Activated B cell treated with CpG ODN at 0.5 μM for 24 hours (primary cell): Measurements from ENCODE around the gene TSPAN9. TPM values are rescaled to one million over a fixed set of nuclear protein-coding genes. Genes with fewer than 3 reads are reported as not detected.

Experiments used
- ATAC-seq: fragments of 200-7000 bp; cut with Tn5 transposase; one replicate; pipeline ENCODE4 v1.10.0; 2021; ENCODE audit warnings: low read depth, mild to moderate bottlenecking, moderate library complexity
- CTCF ChIA-PET: fragments of 350-600 bp; sonication (Branson Sonifier 250); formaldehyde crosslinking; loops from one replicate; lab custom pipeline; 2021; ENCODE audit warnings: antibody characterized with exemption; lab: Charles Lee
- POLR2A ChIA-PET: fragments of 350-600 bp; sonication (Branson Sonifier 250); formaldehyde crosslinking; loops from one replicate; lab custom pipeline; 2021; ENCODE audit warnings: antibody characterized with exemption; lab: Charles Lee
- DNase-seq: peaks from one replicate; pipeline ENCODE4 v3.0.0; 2022
- H3K27ac Mint-ChIP-seq: one replicate; pipeline ENCODE4 v1.8.0; 2020; ENCODE audit warnings: mixed read lengths
- H3K27me3 Mint-ChIP-seq: one replicate; pipeline ENCODE4 v1.8.0; 2021; ENCODE audit warnings: mixed read lengths
- H3K36me3 Mint-ChIP-seq: one replicate; pipeline ENCODE4 v1.8.0; 2021; ENCODE audit warnings: low read depth, mixed read lengths
- H3K4me1 Mint-ChIP-seq: one replicate; pipeline ENCODE4 v1.8.0; 2021; ENCODE audit warnings: mixed read lengths
- H3K4me3 Mint-ChIP-seq: one replicate; pipeline ENCODE4 v1.8.0; 2020; ENCODE audit warnings: mild to moderate bottlenecking, mixed read lengths
- H3K9me3 Mint-ChIP-seq: one replicate; pipeline ENCODE4 v1.8.0; 2020; ENCODE audit warnings: mixed read lengths
- intact Hi-C: fragments of 100-400 bp; cut with micrococcal nuclease; formaldehyde crosslinking; loops from one replicate; pipeline ENCODE4 v1.15.1; 2024
- total RNA-seq: library from RNA; stranded (reverse); gene quantifications from 2 replicates; pipeline ENCODE4 v1.2.3, GENCODE V29; 2022
- TF ChIP-seq, protein P1 (sequence below): fragments of 200-600 bp; IDR thresholded peaks from one replicate; pipeline ENCODE4 v1.8.0; 2022; ENCODE audit warnings: antibody characterized with exemption, mild to moderate bottlenecking

TSPAN9 gene
- total RNA-seq, 1 donor from 2014 or later = 0.20 TPM

- intact Hi-C loops = loop anchor here (1.0 to 5.0 kb wide), 2 partner anchors 76 to 128 kb away; no protein-coding TSS in a partner anchor
These were observed 124.3 kb downstream of the TSPAN9 start for GRCh38 chr12:3201339-3202051.

GRCh38 chr12:3202096-3202495 lies 124.9 kb downstream of the TSPAN9 start:
- Mint-ChIP-seq H3K4me3 (no peak overlapping the region), H3K27me3 (peaks cover 57% of the 10 kb centered on the region), H3K4me1 (peaks cover 11% of the 10 kb centered on the region), H3K9me3 (no peaks in the 10 kb centered on the region), H3K36me3 (no peaks in the 10 kb centered on the region), H3K27ac (no peak overlapping the region)
- intact Hi-C loops = loop anchor here (1.0 to 5.0 kb wide), 2 partner anchors 75 to 129 kb away; no protein-coding TSS in a partner anchor
- DNase-seq (no peak), ATAC-seq (no peak)
- ChIA-PET POLR2A (no interaction called here), CTCF (interaction anchor here (1.7 kb wide), 1 partner anchor 73 kb away, joined by 8 read pairs; no protein-coding TSS in a partner anchor)
- TF ChIP-seq, protein P1, sequence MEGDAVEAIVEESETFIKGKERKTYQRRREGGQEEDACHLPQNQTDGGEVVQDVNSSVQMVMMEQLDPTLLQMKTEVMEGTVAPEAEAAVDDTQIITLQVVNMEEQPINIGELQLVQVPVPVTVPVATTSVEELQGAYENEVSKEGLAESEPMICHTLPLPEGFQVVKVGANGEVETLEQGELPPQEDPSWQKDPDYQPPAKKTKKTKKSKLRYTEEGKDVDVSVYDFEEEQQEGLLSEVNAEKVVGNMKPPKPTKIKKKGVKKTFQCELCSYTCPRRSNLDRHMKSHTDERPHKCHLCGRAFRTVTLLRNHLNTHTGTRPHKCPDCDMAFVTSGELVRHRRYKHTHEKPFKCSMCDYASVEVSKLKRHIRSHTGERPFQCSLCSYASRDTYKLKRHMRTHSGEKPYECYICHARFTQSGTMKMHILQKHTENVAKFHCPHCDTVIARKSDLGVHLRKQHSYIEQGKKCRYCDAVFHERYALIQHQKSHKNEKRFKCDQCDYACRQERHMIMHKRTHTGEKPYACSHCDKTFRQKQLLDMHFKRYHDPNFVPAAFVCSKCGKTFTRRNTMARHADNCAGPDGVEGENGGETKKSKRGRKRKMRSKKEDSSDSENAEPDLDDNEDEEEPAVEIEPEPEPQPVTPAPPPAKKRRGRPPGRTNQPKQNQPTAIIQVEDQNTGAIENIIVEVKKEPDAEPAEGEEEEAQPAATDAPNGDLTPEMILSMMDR = no peak

More at GRCh38 chr12:3201339-3202051, 124.3 kb downstream of the TSPAN9 start:
- CTCF ChIA-PET = no interaction called here
- ATAC-seq = no peak
- Mint-ChIP-seq H3K9me3 (no peaks in the 10 kb centered on the region), H3K4me1 (peaks cover 11% of the 10 kb centered on the region), H3K4me3 (peak overlapping the region; percentile 52), H3K36me3 (no peaks in the 10 kb centered on the region), H3K27me3 (peaks cover 60% of the 10 kb centered on the region), H3K27ac (no peak overlapping the region)
- POLR2A ChIA-PET = no interaction called here
- no peak for DNase-seq
- TF ChIP-seq, protein P1 = no peak

DNA sequence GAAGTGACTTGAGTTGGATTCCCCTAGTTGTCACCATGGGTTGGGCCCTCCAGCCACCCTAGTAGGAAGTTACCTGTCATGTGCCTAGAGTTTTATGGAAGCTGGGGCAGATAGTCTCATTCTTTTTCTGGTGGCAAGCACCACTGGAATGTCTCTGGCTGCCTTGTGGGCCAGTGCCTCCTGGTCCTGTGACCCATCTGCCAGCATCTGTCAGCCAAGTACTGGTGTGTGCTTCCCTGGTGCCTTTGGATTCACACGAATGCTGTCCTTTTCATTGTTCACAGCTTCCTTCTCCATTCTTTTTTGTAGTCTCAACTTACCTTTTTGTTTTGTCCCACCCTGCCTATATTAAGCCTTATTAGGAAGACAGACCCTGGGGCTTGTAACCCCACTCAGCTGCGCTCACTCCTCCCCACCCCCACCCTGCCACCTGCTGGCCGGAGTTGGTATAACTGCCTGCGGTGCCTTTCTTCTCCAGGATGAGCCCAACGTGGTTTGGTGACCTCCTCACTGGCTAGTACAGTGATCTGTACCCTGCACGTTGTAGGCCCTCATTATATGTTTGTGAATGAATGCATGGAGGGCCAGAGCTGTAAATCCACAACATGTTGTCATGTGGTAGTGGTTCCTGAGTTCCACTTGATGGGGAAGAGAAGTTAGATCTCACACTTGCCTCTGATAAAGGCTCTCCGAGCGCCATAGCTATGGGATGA lies 125.7 kb downstream of the TSPAN9 start:
- Mint-ChIP-seq H3K36me3 (no peaks in the 10 kb centered on the region), H3K27ac (no peak overlapping the region), H3K4me1 (peaks cover 11% of the 10 kb centered on the region), H3K4me3 (no peak overlapping the region), H3K27me3 (peaks cover 53% of the 10 kb centered on the region), H3K9me3 (no peaks in the 10 kb centered on the region)
- intact Hi-C loops = loop anchor here (1.0 to 5.0 kb wide), 3 partner anchors 68 to 130 kb away; no protein-coding TSS in a partner anchor
- CTCF ChIA-PET = interaction anchor here (0.6 to 1.7 kb wide), 4 partner anchors 48 to 129 kb away, joined by 3 to 8 read pairs (median 4); no protein-coding TSS in a partner anchor
- ATAC-seq (peak; percentile 60), DNase-seq (peak; percentile 33)
- POLR2A ChIA-PET = no interaction called here
- TF ChIP-seq, protein P1 = no peak

- ATAC-seq (no peak), DNase-seq (no peak)
- Mint-ChIP-seq H3K4me1 (peaks cover 11% of the 10 kb centered on the region), H3K27ac (no peak overlapping the region), H3K9me3 (no peaks in the 10 kb centered on the region), H3K4me3 (no peak overlapping the region), H3K27me3 (peaks cover 53% of the 10 kb centered on the region), H3K36me3 (no peaks in the 10 kb centered on the region)
- POLR2A ChIA-PET = no interaction called here
- TF ChIP-seq, protein P1 = no peak
- intact Hi-C loops = loop anchor here (1.0 to 5.0 kb wide), 2 partner anchors 68 to 74 kb away; no protein-coding TSS in a partner anchor
- CTCF ChIA-PET = interaction anchor here (0.9 to 1.7 kb wide), 3 partner anchors 69 to 130 kb away, joined by 4 to 8 read pairs (median 5); no protein-coding TSS in a partner anchor
These were observed 126.5 kb downstream of the TSPAN9 start for GRCh38 chr12:3203713-3204112.

GRCh38 chr12:3204143-3204542 lies 127.0 kb downstream of the TSPAN9 start:
- CTCF ChIA-PET = no interaction called here
- no peak for ATAC-seq
- intact Hi-C loops = loop anchor here (5.0 kb wide), 1 partner anchor 73 kb away; no protein-coding TSS in a partner anchor

More at GRCh38 chr12:3204143-3204542, 127.0 kb downstream of the TSPAN9 start:
- Mint-ChIP-seq H3K36me3 (no peaks in the 10 kb centered on the region), H3K4me1 (peaks cover 11% of the 10 kb centered on the region), H3K9me3 (no peaks in the 10 kb centered on the region), H3K27me3 (peaks cover 50% of the 10 kb centered on the region), H3K4me3 (no peak overlapping the region), H3K27ac (no peak overlapping the region)
- TF ChIP-seq, protein P1 = no peak
- POLR2A ChIA-PET = no interaction called here
- no peak for DNase-seq
